Endothelial cell of umbilical vein (primary cell): ENCODE results near the gene TADA2A. TPM values are rescaled to one million over a fixed set of nuclear protein-coding genes. Genes with fewer than 3 reads are reported as not detected.

Experiments
- BruUV-seq: library from RNA; stranded (reverse); fragments of 400-500 nt; replicated peaks from 2 replicates; lab custom pipeline; 2021; lab: Mats Ljungman, UMichigan
- CTCF ChIA-PET: fragments of 300-600, 350-600 bp; sonication (Branson Sonifier 250); formaldehyde crosslinking; loops from one replicate; lab custom pipeline; 2021; ENCODE audit warnings: antibody characterized with exemption, inconsistent platforms; lab: Charles Lee
- POLR2A ChIA-PET: fragments of 300-600, 350-600 bp; sonication (Branson Sonifier 250); formaldehyde crosslinking; loops from one replicate; lab custom pipeline; 2021; ENCODE audit warnings: antibody characterized with exemption, inconsistent platforms; lab: Charles Lee
- DNase-seq: peaks from one replicate; pipeline ENCODE4 v3.0.0-alpha.2; 2011; ENCODE audit warnings: low read depth, low spot score
- FAIRE-seq: peaks from 2 replicates; lab custom pipeline; 2011; peaks lifted over from hg19 to GRCh38; lab: Jason Lieb, UNC
- H2AFZ ChIP-seq: 2 replicates; pipeline ENCODE4 v1.6.0; 2012; ENCODE audit warnings: low read depth, low read length, control low read depth, inconsistent platforms
- H3K27ac ChIP-seq: 2 replicates; pipeline ENCODE4 v1.5.1; 2011; ENCODE audit warnings: low read depth, mild to moderate bottlenecking, control low read depth, low read length, moderate library complexity; ENCODE audit not compliant: insufficient read depth
- H3K27me3 ChIP-seq, 2 experiments: 2 replicates each; pipeline versions ENCODE4 v1.6.0 to v1.6.1; 2011; ENCODE audit warnings: low read length in 2 of 2, mixed read lengths in 1 of 2; ENCODE audit not compliant: control insufficient read depth in 2 of 2, insufficient read depth in 2 of 2
- H3K36me3 ChIP-seq, 2 experiments: 2 replicates in 1 of 2; 3 replicates in 1 of 2; pipeline ENCODE4 v1.5.1; 2011; ENCODE audit warnings: low read length in 2 of 2, mild to moderate bottlenecking in 1 of 2, moderate library complexity in 1 of 2; ENCODE audit not compliant: control insufficient read depth in 2 of 2, insufficient read depth in 2 of 2; ENCODE audit errors: extremely low read depth in 1 of 2
- H3K4me1 ChIP-seq: 3 replicates; pipeline ENCODE4 v1.5.1; 2011; ENCODE audit warnings: mild to moderate bottlenecking, low read length; ENCODE audit not compliant: control insufficient read depth, insufficient read depth; ENCODE audit errors: extremely low read depth
- H3K4me2 ChIP-seq: 2 replicates; pipeline ENCODE4 v1.6.1; 2011; ENCODE audit warnings: low read length, control low read depth, mixed read lengths; ENCODE audit not compliant: insufficient read depth
- H3K4me3 ChIP-seq, 3 experiments: fragments of 200-600 bp in 1 of 3; sonication (generic), shearing (Covaris generic) in 1 of 3; replicated peaks in 1 of 3; 2 replicates each; pipeline ENCODE4 v1.5.1; 2011 to 2016; ENCODE audit warnings: control low read depth in 3 of 3, low read length in 3 of 3, mild to moderate bottlenecking in 2 of 3, inconsistent platforms in 1 of 3, low read depth in 1 of 3, moderate library complexity in 1 of 3; ENCODE audit not compliant: insufficient read depth in 1 of 3
- H3K79me2 ChIP-seq: 2 replicates; pipeline ENCODE4 v1.6.0; 2012; ENCODE audit warnings: low read length, inconsistent platforms; ENCODE audit not compliant: control insufficient read depth, insufficient read depth
- H3K9ac ChIP-seq: replicated peaks from 2 replicates; pipeline ENCODE3; 2011; ENCODE audit warnings: low read length, control low read depth; ENCODE audit not compliant: insufficient read depth; ENCODE audit errors: extremely low read depth
- H3K9me1 ChIP-seq: replicated peaks from 3 replicates; pipeline ENCODE4 v1.6.0; 2011; ENCODE audit warnings: mild to moderate bottlenecking, low read length; ENCODE audit not compliant: control insufficient read depth, insufficient read depth; ENCODE audit errors: extremely low read depth
- H3K9me3 ChIP-seq: replicated peaks from 2 replicates; pipeline ENCODE4 v1.5.1; 2012; ENCODE audit warnings: low read length, inconsistent platforms; ENCODE audit not compliant: control insufficient read depth, insufficient read depth
- H4K20me1 ChIP-seq: replicated peaks from 2 replicates; pipeline ENCODE3; 2011; ENCODE audit warnings: mild to moderate bottlenecking, low read length; ENCODE audit not compliant: control insufficient read depth, insufficient read depth; ENCODE audit errors: extremely low read depth
- CTCF ChIP-seq, 2 donors: IDR thresholded peaks; 1 replicate in 1 of 2; 2 replicates in 1 of 2; pipeline ENCODE4 v1.5.1; 2011; ENCODE audit warnings: low read length in 2 of 2, mild to moderate bottlenecking in 2 of 2, moderate library complexity in 2 of 2, control low read depth in 1 of 2, inconsistent platforms in 1 of 2, low read depth in 1 of 2; ENCODE audit not compliant: insufficient read depth in 1 of 2; ENCODE audit errors: extremely low read depth in 1 of 2
- EZH2 ChIP-seq: IDR thresholded peaks from 2 replicates; pipeline ENCODE4 v1.6.1; 2012; ENCODE audit warnings: borderline replicate concordance, low read depth, mild to moderate bottlenecking, moderate library complexity, low read length, inconsistent platforms; ENCODE audit not compliant: severe bottlenecking
- JUN ChIP-seq: IDR thresholded peaks from 2 replicates; pipeline ENCODE4 v1.6.1; 2011; ENCODE audit warnings: borderline replicate concordance, low read depth; ENCODE audit not compliant: insufficient read length, insufficient read depth
- POLR2A ChIP-seq: IDR thresholded peaks from 2 replicates; pipeline ENCODE4 v1.6.1; 2012; ENCODE audit warnings: low read depth, mild to moderate bottlenecking, control low read depth, low read length
- POLR2AphosphoS5 ChIP-seq: IDR thresholded peaks from 2 replicates; pipeline ENCODE4 v1.6.1; 2012; ENCODE audit warnings: low read depth, mild to moderate bottlenecking, control low read depth, low read length, moderate library complexity; ENCODE audit not compliant: insufficient read depth
- dilution Hi-C: fragments of 300-500 bp; cut with MboI; formaldehyde crosslinking; loops from one replicate; pipeline ENCODE4 v1.15.0; 2019; ENCODE audit warnings: low sequenced_read_pairs; ENCODE audit not compliant: extremely low pct_ligation_motif_present
- intact Hi-C: fragments of 100-400 bp; cut with micrococcal nuclease; formaldehyde crosslinking; loops from one replicate; pipeline ENCODE4 v1.10.0; 2022
- polyA plus RNA-seq, 4 experiments: library from polyadenylated mRNA; depleted of rRNA in 3 of 4; stranded (reverse) in 3 of 4; unstranded in 1 of 4; fragments of >200 nt; gene quantifications; 2 replicates each; pipeline versions ENCODE4 v1.2.1 to v1.2.3, GENCODE V29; 2011 to 2012; ENCODE audit warnings: missing spikeins in 1 of 4
- total RNA-seq: library from RNA; stranded (reverse); gene quantifications from 2 replicates; pipeline ENCODE4 v1.2.3, GENCODE V29; 2021

Gene TADA2A
- total and polyA plus RNA-seq, 2 donors (not counting 3 experiments of a cell fraction or from before 2014, with no cell fraction given): 9.9 to 22.4 TPM

GRCh38 chr17:37489197-37490001 is 82.7 kb downstream of the TADA2A start, which contains the start of gene DUSP14:
TSS of gene DUSP14 (plus strand) at chr17:37489891. CDS start at chr17:37512273, 22,382 bp downstream.
- Histone ChIP-seq H3K4me3 (peak within 1 kb of the TSS; percentile 48 to 82 (median 65)), H3K9ac (peak within 1 kb of the TSS; percentile 83), H3K36me3 (no peaks in the 10 kb centered on the region), H3K79me2 (peaks cover 38% of the 10 kb centered on the region), H3K4me1 (peaks cover 34% of the 10 kb centered on the region), H3K9me1 (no peaks in the 10 kb centered on the region), H4K20me1 (peaks cover 2% of the 10 kb centered on the region), H3K9me3 (no peaks in the 10 kb centered on the region), H2AFZ (peak within 1 kb of the TSS; percentile 75), H3K27me3 (no peaks in the 10 kb centered on the region), H3K4me2 (peak within 1 kb of the TSS; percentile 94), H3K27ac (peak within 1 kb of the TSS; percentile 77)
- POLR2A ChIA-PET: interaction anchor here (0.5 kb wide), 1 partner anchor 49 kb away, joined by 3 read pairs; no protein-coding TSS in a partner anchor
- CTCF ChIA-PET: interaction anchor here (1.0 to 1.5 kb wide), 4 partner anchors 9 to 13 kb away, joined by 3 to 6 read pairs (median 3); no protein-coding TSS in a partner anchor
- DNase-seq (peak; percentile 80), FAIRE-seq (no peak)
- dilution Hi-C loops (no loop called here), intact Hi-C loops (loop anchor here (2.0 to 5.0 kb wide), 2 partner anchors 51 to 118 kb away; partner anchors contain the start of gene SYNRG)
- peak; percentile 81 for TF ChIP-seq POLR2A
- TF ChIP-seq JUN: no peak
- peak; percentile 56 for TF ChIP-seq POLR2AphosphoS5
- TSS peak; percentile 18 for BruUV-seq

GRCh38 chr17:37490022-37490587 is 83.4 kb downstream of the TADA2A start:
- BruUV-seq: no TSS peak
- TF ChIP-seq CTCF (IDR thresholded peaks at IDR 0.05; ENCODE audit: extremely low read depth in 1 of 2, insufficient read depth in 1 of 2, low read depth in 1 of 2, low read length in 2 of 2): peak; percentile 17 to 28
- TF ChIP-seq EZH2: no peak
- H3K4me1 ChIP-seq: peaks cover 34% of the 10 kb centered on the region
- peak overlapping the region; percentile 48 to 82 (median 65) for H3K4me3 ChIP-seq
- H4K20me1 ChIP-seq: peaks cover 2% of the 10 kb centered on the region
- H3K27ac ChIP-seq: peak overlapping the region; percentile 67
- peak overlapping the region; percentile 94 for H3K4me2 ChIP-seq
- H3K9me3 ChIP-seq: no peaks in the 10 kb centered on the region
- peaks cover 44% of the 10 kb centered on the region for H3K79me2 ChIP-seq
- intact Hi-C loops: loop anchor here (2.0 kb wide), 1 partner anchor 51 kb away; no protein-coding TSS in a partner anchor
- FAIRE-seq (no peak), DNase-seq (peak; percentile 69)
- no peaks in the 10 kb centered on the region for H3K27me3 ChIP-seq
- H3K9ac ChIP-seq: peak overlapping the region; percentile 57
- ChIA-PET CTCF (interaction anchor here (0.8 to 1.8 kb wide), 5 partner anchors 10 to 83 kb away, joined by 3 to 6 read pairs (median 3); partner anchors contain the start of genes ACACA and TADA2A), POLR2A (interaction anchor here (0.5 kb wide), 1 partner anchor 49 kb away, joined by 3 read pairs; no protein-coding TSS in a partner anchor)
- dilution Hi-C loops: no loop called here
- H3K9me1 ChIP-seq: no peaks in the 10 kb centered on the region
- no peaks in the 10 kb centered on the region for H3K36me3 ChIP-seq
- peak overlapping the region; percentile 1 for H2AFZ ChIP-seq
